CD14-positive monocyte (primary cell): ENCODE results near the gene RBPJL. TPM values are rescaled to one million over a fixed set of nuclear protein-coding genes. Genes with fewer than 3 reads are reported as not detected.

Experiments used
- DNase-seq, 3 donors: peaks; one replicate each; pipeline ENCODE4 v3.0.0-alpha.2; 2011 to 2022
- H2AFZ ChIP-seq: 2 replicates; pipeline ENCODE4 v1.6.0; 2012; ENCODE audit warnings: mild to moderate bottlenecking, low read depth, low read length, inconsistent platforms; ENCODE audit not compliant: insufficient read depth, poor library complexity, severe bottlenecking
- H3K27ac ChIP-seq, 2 donors: 1 replicate in 1 of 2; 2 replicates in 1 of 2; pipeline ENCODE4 v1.5.1; 2012 to 2013; ENCODE audit warnings: low read length in 2 of 2, control low read depth in 1 of 2, inconsistent platforms in 1 of 2, low read depth in 1 of 2, mild to moderate bottlenecking in 1 of 2
- H3K27me3 ChIP-seq, 2 donors: one replicate each; pipeline versions ENCODE4 v1.6.0 to v1.6.1; 2011 to 2013; ENCODE audit warnings: low read length in 2 of 2; ENCODE audit not compliant: control insufficient read depth in 2 of 2, insufficient read depth in 2 of 2
- H3K36me3 ChIP-seq, 2 donors: replicated peaks in 1 of 2; 1 replicate in 1 of 2; 2 replicates in 1 of 2; pipeline versions ENCODE4 v1.5.1 to v1.6.1; 2012 to 2013; ENCODE audit warnings: low read length in 2 of 2, control low read depth in 1 of 2, inconsistent platforms in 1 of 2, mild to moderate bottlenecking in 1 of 2; ENCODE audit not compliant: insufficient read depth in 2 of 2, control insufficient read depth in 1 of 2
- H3K4me1 ChIP-seq, 2 donors: 1 replicate in 1 of 2; 2 replicates in 1 of 2; pipeline versions ENCODE4 v1.5.1 to v1.6.1; 2012 to 2013; ENCODE audit warnings: low read length in 2 of 2, control low read depth in 1 of 2, inconsistent platforms in 1 of 2, mild to moderate bottlenecking in 1 of 2, moderate library complexity in 1 of 2; ENCODE audit not compliant: insufficient read depth in 2 of 2, control insufficient read depth in 1 of 2
- H3K4me2 ChIP-seq: replicated peaks from 2 replicates; pipeline ENCODE3; 2012; ENCODE audit warnings: low read length, moderate library complexity, mild to moderate bottlenecking; ENCODE audit not compliant: poor library complexity, severe bottlenecking; ENCODE audit errors: extremely low read depth
- H3K4me3 ChIP-seq, 3 experiments: fragments of 200-600 bp in 1 of 3; sonication (generic) in 1 of 3; replicated peaks in 1 of 3; 1 replicate in 2 of 3; 2 replicates in 1 of 3; pipeline ENCODE4 v1.5.1; 2011 to 2013; ENCODE audit warnings: low read length in 3 of 3, mild to moderate bottlenecking in 3 of 3, control low read depth in 2 of 3, low read depth in 2 of 3, inconsistent platforms in 1 of 3, moderate library complexity in 1 of 3
- H3K79me2 ChIP-seq: 2 replicates; pipeline ENCODE4 v1.6.0; 2012; ENCODE audit warnings: mild to moderate bottlenecking, control low read depth, inconsistent platforms, low read length, moderate library complexity; ENCODE audit not compliant: insufficient read depth
- H3K9ac ChIP-seq: 2 replicates; pipeline ENCODE4 v1.6.0; 2017; ENCODE audit warnings: low read length, mild to moderate bottlenecking; ENCODE audit not compliant: insufficient read depth, poor library complexity, severe bottlenecking
- H3K9me3 ChIP-seq, 2 donors: replicated peaks in 1 of 2; 1 replicate in 1 of 2; 2 replicates in 1 of 2; pipeline versions ENCODE4 v1.5.1 to v1.6.1; 2012 to 2013; ENCODE audit warnings: low read length in 2 of 2, control low read depth in 1 of 2; ENCODE audit not compliant: control insufficient read depth in 1 of 2, insufficient read depth in 1 of 2
- H4K20me1 ChIP-seq: 2 replicates; pipeline ENCODE4 v1.6.0; 2012; ENCODE audit warnings: mild to moderate bottlenecking, low read length, control low read depth, moderate library complexity; ENCODE audit not compliant: insufficient read depth
- H3K27ac Mint-ChIP-seq, 7 donors: one replicate each; pipeline ENCODE4 v1.8.0; 2020; ENCODE audit warnings: mild to moderate bottlenecking in 7 of 7, mixed read lengths in 7 of 7, moderate library complexity in 6 of 7, inconsistent platforms in 2 of 7
- H3K27me3 Mint-ChIP-seq, 3 donors: one replicate each; pipeline ENCODE4 v1.8.0; 2021 to 2022; ENCODE audit warnings: low read depth in 3 of 3, mild to moderate bottlenecking in 3 of 3, mixed read lengths in 3 of 3, moderate library complexity in 3 of 3, inconsistent platforms in 1 of 3
- H3K36me3 Mint-ChIP-seq, 2 donors: one replicate each; pipeline ENCODE4 v1.8.0; 2020; ENCODE audit warnings: mixed read lengths in 2 of 2, inconsistent platforms in 1 of 2, mild to moderate bottlenecking in 1 of 2
- H3K4me1 Mint-ChIP-seq: one replicate; pipeline ENCODE4 v1.8.0; 2020; ENCODE audit warnings: mild to moderate bottlenecking, mixed read lengths
- H3K4me3 Mint-ChIP-seq, 2 donors: one replicate each; pipeline ENCODE4 v1.8.0; 2020; ENCODE audit warnings: mild to moderate bottlenecking in 2 of 2, mixed read lengths in 2 of 2, moderate library complexity in 1 of 2
- H3K9me3 Mint-ChIP-seq, 7 donors: one replicate each; pipeline ENCODE4 v1.8.0; 2020 to 2022; ENCODE audit warnings: mixed read lengths in 7 of 7, mild to moderate bottlenecking in 6 of 7, moderate library complexity in 6 of 7, inconsistent platforms in 2 of 7
- WGBS: methylation state at CpG from one replicate; pipeline ENCODE4 v1.1.5; 2013; ENCODE audit warnings: missing lambda C conversion rate; ENCODE audit not compliant: insufficient coverage; 5-methylcytosine and 5-hydroxymethylcytosine counted together
- intact Hi-C, 2 donors: fragments of 100-400 bp; cut with micrococcal nuclease; formaldehyde crosslinking; loops; one replicate each; pipeline versions ENCODE4 v1.15.0 to v1.15.1; 2023
- polyA plus RNA-seq, 3 donors: library from polyadenylated mRNA; depleted of rRNA in 1 of 3; unstranded in 2 of 3; stranded (reverse) in 1 of 3; fragments of 300-500 nt in 2 of 3; fragments of >200 nt in 1 of 3; fragmentation: Illumina TruSeq in 2 of 3; gene quantifications; 1 replicate in 2 of 3; 2 replicates in 1 of 3; pipeline ENCODE4 v1.2.3, GENCODE V29; 2012 to 2021
- TF ChIP-seq, protein P1 (sequence below): fragments of 200-600 bp; IDR thresholded peaks from one replicate; pipeline ENCODE4 v1.8.0; 2022; ENCODE audit warnings: antibody characterized with exemption, mild to moderate bottlenecking

RBPJL gene
- polyA plus RNA-seq, 3 donors, result not detected

DNA sequence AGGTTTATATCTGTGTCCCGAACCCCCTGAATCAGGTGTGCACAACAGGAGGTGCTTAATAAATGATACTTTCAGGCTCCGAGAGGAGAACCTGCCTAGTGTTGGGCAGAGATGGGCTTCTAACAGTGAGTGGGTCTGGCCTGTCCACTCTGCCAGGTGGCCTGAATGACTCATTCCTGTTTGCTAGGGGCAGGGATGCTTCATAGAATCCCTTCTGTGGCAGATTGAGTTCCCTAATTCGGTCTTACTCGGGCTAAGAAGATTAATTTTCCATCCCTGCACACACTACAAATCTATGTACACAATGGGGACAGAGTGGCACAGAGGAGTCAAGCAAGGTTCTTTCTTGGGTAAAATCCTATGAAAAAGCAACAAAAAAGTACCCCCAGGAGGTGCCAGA lies 21.8 kb downstream of the RBPJL start:
- H3K4me2 ChIP-seq, result no peak overlapping the region
- no peaks in the 10 kb centered on the region for H3K79me2 ChIP-seq
- 100% methylated on average over 2 of the region's 4 CpGs for WGBS
- Mint-ChIP-seq H3K9me3 (peaks cover 0 to 1% (median 0%) of the 10 kb centered on the region in 7 donors), H3K4me1 (no peaks in the 10 kb centered on the region), H3K4me3 (no peak overlapping the region), H3K27ac (no peak overlapping the region), H3K36me3 (peaks cover 9 to 29% of the 10 kb centered on the region in 2 donors), H3K27me3 (peaks cover 0 to 2% (median 0%) of the 10 kb centered on the region in 3 donors)
- no peak overlapping the region for H2AFZ ChIP-seq
- H3K4me3 ChIP-seq, result no peak overlapping the region
- H3K27ac ChIP-seq, result no peak overlapping the region
- H4K20me1 ChIP-seq, result no peaks in the 10 kb centered on the region
- H3K4me1 ChIP-seq, result no peaks in the 10 kb centered on the region
- H3K36me3 ChIP-seq, result peaks cover 0 to 29% of the 10 kb centered on the region in 2 donors
- intact Hi-C loops, result no loop called here
- no peak for DNase-seq
- TF ChIP-seq, protein P1, sequence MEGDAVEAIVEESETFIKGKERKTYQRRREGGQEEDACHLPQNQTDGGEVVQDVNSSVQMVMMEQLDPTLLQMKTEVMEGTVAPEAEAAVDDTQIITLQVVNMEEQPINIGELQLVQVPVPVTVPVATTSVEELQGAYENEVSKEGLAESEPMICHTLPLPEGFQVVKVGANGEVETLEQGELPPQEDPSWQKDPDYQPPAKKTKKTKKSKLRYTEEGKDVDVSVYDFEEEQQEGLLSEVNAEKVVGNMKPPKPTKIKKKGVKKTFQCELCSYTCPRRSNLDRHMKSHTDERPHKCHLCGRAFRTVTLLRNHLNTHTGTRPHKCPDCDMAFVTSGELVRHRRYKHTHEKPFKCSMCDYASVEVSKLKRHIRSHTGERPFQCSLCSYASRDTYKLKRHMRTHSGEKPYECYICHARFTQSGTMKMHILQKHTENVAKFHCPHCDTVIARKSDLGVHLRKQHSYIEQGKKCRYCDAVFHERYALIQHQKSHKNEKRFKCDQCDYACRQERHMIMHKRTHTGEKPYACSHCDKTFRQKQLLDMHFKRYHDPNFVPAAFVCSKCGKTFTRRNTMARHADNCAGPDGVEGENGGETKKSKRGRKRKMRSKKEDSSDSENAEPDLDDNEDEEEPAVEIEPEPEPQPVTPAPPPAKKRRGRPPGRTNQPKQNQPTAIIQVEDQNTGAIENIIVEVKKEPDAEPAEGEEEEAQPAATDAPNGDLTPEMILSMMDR, result no peak
- no peak overlapping the region for H3K9ac ChIP-seq
- H3K9me3 ChIP-seq, result no peaks in the 10 kb centered on the region
- H3K27me3 ChIP-seq, result no peaks in the 10 kb centered on the region

DNA sequence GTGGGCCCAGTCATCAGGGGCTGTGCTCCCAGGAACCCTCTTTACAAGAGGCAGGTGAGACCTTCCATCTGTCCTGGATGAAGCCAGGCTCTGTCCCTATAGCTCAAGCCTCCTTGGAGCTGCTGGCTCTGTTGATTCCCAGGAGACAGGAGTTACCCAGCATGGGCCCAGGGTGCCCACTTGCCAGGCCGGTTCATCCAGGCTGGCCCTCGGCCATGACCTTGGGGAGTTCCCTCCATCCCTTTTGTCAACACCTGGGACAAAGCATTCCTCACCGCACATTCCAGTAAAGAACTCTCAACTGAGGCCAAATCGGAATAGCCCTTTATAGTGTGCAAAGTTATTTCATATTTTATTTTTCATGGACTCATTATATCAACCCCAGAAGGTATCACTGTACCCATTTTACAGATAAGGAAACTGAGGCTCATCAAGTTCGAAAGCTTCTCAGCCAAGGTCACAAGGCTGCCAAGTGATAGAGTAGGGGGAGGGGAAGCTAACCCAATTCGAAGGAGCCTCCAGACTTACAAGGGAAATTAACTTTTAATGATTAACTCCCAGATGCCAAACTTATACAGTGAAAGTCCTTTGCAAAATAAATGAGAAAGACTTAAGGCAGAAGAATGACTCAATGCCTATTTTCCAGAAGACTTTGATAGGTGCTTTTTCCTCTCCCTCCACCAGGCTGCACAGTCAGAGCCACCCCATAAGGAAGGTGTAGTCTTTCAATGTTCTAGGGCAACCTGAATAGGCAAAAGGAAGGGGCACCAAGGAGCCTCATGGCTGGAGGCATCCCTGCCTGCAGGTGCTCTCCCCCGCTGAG lies 23.1 kb downstream of the RBPJL start:
- H3K9me3 Mint-ChIP-seq, result no peaks in the 10 kb centered on the region
- no peak overlapping the region for H2AFZ ChIP-seq
- H4K20me1 ChIP-seq, result no peaks in the 10 kb centered on the region
- no peak overlapping the region for H3K9ac ChIP-seq
- no peak overlapping the region for H3K27ac ChIP-seq
- H3K27me3 ChIP-seq, result no peaks in the 10 kb centered on the region
- intact Hi-C loops, result no loop called here
- no peak overlapping the region for H3K4me2 ChIP-seq
- WGBS, result 100% methylated on average over 3 of the region's 7 CpGs
- no peaks in the 10 kb centered on the region for H3K79me2 ChIP-seq
- peaks cover 9 to 33% of the 10 kb centered on the region in 2 donors for H3K36me3 Mint-ChIP-seq
- TF ChIP-seq, protein P1, result no peak
- no peak overlapping the region for H3K27ac Mint-ChIP-seq
- no peak overlapping the region for H3K4me3 Mint-ChIP-seq
- H3K4me1 Mint-ChIP-seq, result no peaks in the 10 kb centered on the region
- no peaks in the 10 kb centered on the region for H3K4me1 ChIP-seq
- H3K27me3 Mint-ChIP-seq, result peaks cover 0 to 2% (median 0%) of the 10 kb centered on the region in 3 donors
- peaks cover 0 to 29% of the 10 kb centered on the region in 2 donors for H3K36me3 ChIP-seq
- no peak overlapping the region for H3K4me3 ChIP-seq
- H3K9me3 ChIP-seq, result no peaks in the 10 kb centered on the region
- DNase-seq, result no peak
